Right lung (tissue), 5 donors: Measurements from ENCODE around the gene MS4A4E. TPM values are rescaled to one million over a fixed set of nuclear protein-coding genes. Genes with fewer than 3 reads are reported as not detected.
"Not testable (repeated sequence)": the region's sequence is repeated elsewhere in the genome, so short reads cannot be mapped to it uniquely, and the experiment has no call there.

Experiments
- DNase-seq, 2 donors: peaks; one replicate each; pipeline ENCODE4 v3.0.0-alpha.2; 2013
- polyA plus RNA-seq, 5 donors: library from polyadenylated mRNA; unstranded; fragments of 120-200 nt; gene quantifications; one replicate each; pipeline versions ENCODE4 v1.2.1 to v1.2.3, GENCODE V29; 2013; ENCODE audit warnings: inconsistent platforms in 1 of 5, low replicate concordance in 1 of 5; ENCODE audit not compliant: insufficient read length in 5 of 5, insufficient read depth in 1 of 5

Gene MS4A4E
- polyA plus RNA-seq, 5 donors: 1.1 to 2.7 (median 2.1) TPM

DNA sequence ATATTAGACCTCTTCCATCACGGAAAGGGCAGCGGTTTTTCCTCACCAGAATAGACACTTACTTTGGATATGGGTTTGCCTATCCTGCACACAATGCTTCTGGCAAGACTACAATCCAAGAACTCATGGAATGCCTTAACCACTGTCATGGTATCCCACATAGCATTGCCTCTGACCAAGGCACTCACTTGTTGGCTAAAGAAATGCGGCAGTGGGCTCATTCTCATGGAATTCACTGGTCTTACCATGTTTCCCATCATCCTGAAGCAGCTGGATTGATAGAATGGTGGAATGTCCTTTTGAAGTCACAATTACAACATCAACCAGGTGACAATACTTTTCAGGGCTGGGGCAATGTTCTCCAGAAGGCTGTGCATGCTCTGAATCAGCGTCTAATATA is 20.8 kb downstream of the MS4A4E start:
- no peak for DNase-seq

DNA sequence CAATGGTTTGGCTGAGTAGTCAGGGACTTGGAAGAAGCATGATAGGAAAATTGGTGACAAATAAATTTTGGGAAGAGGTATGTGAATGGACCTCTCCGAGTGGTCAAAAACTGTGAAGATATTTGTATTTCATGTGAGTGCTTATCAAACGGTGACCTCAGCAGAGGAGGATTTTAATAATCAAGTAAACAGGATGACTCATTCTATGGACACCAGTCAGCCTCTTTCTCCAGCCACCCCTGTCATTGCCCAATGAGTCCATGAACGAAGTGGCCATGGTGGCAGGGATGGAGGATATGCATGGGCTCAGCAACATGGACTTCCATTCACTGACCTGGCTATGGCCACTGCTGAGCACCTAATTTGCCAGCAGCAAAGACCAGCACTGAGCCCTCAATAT is 21.2 kb downstream of the MS4A4E start:
- no peak for DNase-seq

DNA sequence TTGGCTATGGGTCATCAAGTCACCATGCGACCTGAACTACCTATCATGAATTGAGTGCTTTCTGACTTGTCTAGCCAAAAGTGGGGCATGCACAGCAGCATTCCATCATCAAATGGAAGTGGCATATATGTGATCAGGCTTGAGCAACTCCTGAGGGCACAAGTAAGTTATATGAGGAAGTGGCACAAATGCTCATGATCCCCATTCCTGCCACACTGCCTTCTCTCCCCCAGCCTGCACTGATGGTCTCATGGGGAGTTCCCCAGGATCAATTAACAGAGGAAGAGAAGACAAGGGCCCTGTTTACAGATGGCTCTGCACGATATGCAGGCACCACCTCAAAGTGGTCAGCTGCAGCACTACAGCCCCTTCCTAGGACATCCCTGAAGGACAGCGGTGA is 21.8 kb downstream of the MS4A4E start:
- DNase-seq: no peak

- no peak for DNase-seq
Measured at GRCh38 chr11:60214386-60214785, 28.6 kb downstream of the MS4A4E start.

DNA sequence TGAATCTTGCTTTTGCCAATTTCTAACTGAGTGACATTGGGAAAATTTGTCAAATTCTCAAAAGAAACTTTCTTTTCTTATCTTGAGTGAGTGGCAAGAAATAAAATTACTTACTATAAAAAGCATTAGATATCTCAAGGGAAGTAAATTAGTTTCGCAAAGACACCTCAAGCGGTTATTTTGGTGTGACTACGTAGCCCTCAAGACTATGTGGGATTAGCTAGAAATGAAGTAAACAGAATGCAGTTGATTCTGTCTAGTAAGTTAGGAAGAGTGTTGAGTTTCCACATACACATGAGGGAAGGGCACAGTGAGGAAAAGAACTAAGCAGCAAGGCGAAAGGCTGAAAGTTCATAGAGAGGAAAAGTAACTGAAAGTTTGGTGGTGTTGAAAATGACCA is 31.7 kb downstream of the MS4A4E start:
- no peak for DNase-seq

DNA sequence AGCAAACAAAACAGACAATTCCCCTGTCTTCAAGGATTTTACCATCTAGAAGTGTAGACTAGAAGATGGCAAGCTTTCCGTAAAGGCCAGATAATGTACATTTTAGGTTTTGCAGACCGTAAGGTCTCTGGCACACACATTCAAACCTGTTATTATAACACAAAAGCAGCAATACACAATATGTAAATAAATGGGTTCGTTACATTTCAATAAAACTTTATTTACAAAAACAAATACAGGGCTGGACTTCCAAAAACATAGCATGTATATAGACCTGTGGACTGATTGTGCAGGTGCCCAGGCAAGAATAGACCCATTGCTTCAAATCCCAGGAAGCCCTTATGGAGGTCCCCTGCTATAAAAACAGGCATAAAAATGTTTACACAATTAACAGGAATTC is 33.0 kb downstream of the MS4A4E start:
- DNase-seq: no peak

- DNase-seq: no peak
Measured at GRCh38 chr11:60208951-60209350, 34.0 kb downstream of the MS4A4E start.

DNA sequence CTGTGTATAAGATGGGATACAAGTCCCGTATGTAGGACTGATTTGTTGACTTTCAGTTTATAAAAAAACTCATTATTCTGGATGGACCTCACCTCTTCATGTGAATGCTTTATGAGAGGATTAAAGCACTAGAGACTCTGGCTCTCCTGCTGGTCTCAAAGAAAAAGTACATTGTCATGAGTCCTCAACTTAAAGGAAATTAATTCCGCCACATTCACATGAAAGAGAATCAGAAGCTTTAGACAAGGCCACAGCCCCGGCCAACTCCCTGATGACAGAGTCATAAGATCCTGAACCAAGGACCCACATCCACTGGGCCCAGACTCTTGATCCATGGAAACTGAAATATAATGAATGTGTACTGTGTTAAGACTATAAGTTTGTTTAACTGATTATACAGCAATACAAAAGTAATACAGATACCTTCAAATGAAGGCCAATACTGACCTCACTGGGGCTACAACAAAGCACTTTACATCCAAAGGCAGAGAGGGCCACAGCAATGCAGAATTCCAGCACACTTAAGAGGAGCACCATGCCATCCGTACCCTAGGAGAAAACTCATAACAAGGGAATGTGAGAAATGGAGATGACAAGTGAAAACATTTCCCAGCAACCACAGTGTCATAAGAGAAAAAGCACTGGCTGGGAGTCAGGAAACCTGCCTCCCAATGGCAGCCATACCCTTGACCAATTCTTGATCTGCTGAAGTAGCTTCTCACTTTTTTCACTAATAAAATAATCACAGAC is 34.6 kb downstream of the MS4A4E start:
- DNase-seq: no peak

- DNase-seq: no peak
Measured at GRCh38 chr11:60206616-60207015, 36.3 kb downstream of the MS4A4E start.

DNA sequence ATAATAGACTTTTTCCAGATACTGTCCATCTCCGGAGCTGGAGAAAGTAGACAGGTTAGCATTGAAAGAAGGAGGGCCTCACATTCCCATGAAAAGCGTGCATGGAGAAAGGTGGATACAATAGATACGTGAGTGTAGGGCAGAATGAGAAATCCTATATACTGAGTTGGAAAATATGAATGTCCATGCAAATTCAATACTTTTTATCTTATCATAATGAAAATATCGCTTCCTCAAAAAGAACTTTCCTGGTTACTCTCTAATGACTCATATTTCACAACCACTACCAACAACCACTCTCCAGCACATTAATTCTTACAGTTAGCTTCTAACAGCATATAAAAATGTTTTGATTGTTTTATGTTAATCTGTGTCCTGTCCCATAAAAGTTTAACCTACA is 38.0 kb downstream of the MS4A4E start:
- no peak for DNase-seq

GRCh38 chr11:60201334-60201733 is 41.6 kb downstream of the MS4A4E start:
- not testable (repeated sequence) for DNase-seq

- DNase-seq: no peak
Measured at GRCh38 chr11:60197442-60197841, 45.5 kb downstream of the MS4A4E start.

DNA sequence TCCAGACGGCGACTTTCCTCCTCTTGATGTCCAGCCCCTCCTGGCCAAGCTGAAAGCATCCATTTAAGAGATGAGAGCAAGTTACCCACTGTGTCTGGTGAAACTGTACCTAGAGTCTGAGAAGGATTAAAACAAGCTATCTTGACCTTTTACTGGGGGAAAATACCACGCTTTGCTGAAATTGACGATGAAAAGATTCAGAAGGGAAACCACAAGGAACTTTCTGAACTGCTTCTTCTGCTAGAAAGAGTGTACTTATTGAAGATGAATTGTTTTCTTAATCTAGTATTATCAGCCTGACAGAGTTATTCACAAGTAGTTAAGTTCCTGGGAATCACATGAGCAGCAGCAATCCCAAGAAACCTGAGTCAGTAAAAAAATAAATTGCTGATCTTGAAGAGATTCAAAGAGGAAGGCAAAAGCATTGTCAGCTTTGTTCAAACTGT is 47.0 kb downstream of the MS4A4E start:
- DNase-seq: no peak

DNA sequence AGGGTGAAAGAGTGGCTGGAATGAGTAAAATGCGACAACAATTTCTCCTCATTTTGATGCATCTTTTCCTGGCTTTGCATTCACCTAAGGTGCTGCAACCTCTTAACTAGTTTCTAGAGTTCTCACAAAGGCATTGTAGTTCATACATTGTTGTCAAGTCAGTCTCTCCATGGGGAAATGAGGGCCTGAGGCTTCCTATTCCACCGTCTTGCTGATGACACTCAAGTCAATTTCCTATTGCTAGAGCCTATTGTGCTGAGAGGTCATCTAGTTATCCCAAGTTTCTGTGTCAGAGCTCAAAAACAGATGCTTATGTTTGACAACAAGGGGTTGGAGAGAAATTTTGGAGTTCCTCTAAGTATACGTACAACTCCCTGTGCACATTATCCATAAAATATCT is 48.4 kb downstream of the MS4A4E start:
- DNase-seq: no peak

- no peak for DNase-seq
Measured at GRCh38 chr11:60193687-60194433, 49.1 kb downstream of the MS4A4E start.

GRCh38 chr11:60192564-60192963 is 50.4 kb downstream of the MS4A4E start:
- not testable (repeated sequence) for DNase-seq

DNA sequence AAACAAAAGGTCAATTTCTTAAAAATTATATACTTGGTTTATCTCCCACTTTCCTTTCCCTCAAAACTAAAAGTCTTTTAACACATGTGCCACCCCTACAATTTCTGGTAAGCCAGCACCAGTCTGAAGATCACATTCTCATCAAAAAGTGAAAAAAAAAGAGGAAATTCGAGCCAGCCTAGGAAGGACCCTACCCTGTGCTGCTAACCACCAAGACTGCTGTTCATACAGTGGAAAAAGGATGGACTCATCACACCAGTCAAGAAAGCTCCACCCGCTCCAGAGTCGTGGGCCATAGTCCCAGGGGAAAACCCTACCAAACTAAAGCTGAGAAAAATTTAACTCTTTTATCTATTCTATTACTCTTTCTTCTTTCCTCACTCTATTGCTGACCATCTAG is 54.5 kb downstream of the MS4A4E start:
- DNase-seq: not testable (repeated sequence)

DNA sequence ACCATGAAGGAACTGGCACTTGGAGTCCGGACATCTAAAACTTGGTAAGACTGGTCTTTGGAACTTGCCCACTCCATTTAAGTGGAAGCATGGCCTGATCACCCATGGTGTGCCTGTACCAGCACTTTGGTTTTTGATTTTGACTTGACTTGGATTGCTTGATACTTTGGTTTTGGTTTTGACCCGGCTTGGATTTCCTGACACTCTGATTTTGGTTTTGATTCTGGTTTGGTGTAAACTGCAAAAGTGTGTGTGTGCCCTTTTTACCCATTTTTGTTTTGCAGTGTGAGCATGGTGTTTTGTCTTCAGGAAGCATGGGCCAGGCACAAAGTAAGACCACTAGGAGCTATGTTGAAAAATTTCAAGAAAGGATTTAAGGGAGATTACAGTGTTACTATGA is 56.8 kb downstream of the MS4A4E start:
- DNase-seq: not testable (repeated sequence)

DNA sequence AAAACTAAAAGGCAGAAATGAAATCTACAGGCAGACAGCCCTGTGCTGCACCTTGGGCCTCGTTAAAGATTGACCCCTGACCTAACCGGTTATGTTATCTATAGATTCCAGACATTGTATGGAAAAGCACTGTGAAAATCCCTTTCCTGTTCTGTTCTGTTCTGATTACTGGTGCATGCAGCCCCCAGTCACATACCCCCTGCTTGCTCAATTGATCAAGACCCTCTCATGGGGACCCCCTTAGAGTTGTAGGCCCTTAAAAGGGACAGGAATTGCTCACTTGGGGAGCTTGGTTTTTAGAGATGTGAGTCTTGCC is 57.5 kb downstream of the MS4A4E start:
- DNase-seq: not testable (repeated sequence)

DNA sequence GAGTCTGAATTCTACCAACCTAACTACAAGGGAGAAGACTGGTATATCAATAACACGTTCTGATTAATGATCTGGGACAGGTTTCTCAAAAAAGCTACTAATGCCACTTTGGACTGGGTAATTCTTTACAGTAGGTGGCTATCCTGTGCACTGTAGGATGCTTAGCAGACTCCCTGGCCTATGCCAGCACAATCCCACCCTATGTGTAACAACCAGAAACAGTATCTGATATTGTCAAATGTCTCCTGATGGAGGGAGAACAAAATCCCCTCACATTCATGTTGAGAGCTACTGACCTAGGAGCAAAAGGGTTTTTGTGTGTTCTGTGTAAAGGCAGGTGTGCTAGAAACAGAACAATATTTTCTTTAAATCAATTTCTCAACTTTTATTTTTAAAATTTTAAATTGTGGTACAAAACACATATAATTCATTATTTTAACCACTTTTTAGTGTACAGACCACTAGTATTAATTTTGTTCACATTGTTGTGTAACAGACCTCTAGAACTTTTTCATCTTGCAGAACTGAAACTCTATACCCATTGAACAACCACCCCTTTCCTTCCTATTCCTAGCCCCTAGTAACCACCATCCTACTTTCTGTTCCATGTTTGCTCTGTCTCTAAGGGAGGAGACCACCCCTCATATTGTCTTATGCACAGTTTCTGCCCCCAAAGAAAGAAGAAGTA is 58.0 kb downstream of the MS4A4E start:
- no peak for DNase-seq

GRCh38 chr11:60183591-60184205 is 59.2 kb downstream of the MS4A4E start:
- no peak for DNase-seq

DNA sequence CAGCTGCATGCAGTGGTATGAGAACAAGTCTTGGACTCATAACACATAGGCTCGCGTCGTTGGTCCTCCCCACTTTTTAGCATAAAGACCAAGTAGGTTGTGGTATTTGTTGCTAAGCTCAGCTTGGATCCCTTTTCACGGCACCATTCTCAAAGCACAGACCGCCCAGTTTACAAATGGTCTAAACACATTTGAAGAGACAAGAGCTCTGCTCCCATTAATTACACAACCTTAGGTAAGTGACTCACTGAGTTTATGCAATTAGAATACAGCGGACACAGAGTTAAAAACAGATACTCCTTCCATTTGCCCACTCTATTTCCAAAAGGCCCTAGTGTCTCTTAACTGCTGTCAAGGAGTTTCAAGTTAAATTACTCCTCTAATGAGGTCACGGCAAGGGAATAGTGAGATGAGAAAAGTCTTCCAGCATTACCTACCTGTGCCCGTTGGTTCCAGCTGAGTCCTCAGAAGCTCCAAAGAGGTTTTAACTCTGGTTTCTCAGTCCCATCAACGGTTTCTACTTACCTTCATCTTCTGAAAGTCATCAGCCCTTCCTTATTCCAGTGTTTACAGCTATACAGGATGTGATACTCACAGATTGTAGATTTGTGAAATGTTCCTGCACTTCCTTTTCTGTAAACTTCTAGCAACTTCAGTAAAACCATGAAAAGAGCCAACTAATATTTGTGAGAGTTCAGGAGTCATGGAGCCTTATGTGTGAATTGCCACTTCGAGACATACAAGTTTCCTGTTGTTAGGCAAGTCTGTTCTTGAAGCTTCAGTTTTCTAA is 60.2 kb downstream of the MS4A4E start, which contains the start of gene MS4A6A:
Gene MS4A6A, minus strand, starts transcription at position 543 of the 790 bp plus-strand sequence. CDS start 1,356 bp downstream, outside the sequence.
- DNase-seq: no peak
